ENCODE measurements around the gene STX16.

DNA sequence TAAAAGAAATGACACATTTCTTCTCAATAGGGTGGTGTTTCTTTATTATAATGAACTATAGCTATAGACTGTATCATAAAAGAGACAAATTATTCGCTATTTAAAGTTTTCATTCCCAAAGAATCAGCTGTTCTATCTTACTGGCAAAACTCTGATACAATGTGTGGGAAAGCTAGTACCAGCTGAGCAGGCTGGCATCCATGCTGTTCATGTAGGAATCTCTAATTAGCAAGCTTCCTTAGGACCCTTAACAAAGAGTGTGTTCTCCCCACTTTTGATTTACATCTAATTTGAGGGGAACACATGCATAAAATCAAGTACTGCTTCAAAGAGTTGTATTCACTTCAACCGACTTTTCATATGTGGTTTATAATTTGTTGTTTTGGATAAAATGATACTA lies 13.2 kb downstream of the STX16 start:
- TF ChIP-seq, protein P1, sequence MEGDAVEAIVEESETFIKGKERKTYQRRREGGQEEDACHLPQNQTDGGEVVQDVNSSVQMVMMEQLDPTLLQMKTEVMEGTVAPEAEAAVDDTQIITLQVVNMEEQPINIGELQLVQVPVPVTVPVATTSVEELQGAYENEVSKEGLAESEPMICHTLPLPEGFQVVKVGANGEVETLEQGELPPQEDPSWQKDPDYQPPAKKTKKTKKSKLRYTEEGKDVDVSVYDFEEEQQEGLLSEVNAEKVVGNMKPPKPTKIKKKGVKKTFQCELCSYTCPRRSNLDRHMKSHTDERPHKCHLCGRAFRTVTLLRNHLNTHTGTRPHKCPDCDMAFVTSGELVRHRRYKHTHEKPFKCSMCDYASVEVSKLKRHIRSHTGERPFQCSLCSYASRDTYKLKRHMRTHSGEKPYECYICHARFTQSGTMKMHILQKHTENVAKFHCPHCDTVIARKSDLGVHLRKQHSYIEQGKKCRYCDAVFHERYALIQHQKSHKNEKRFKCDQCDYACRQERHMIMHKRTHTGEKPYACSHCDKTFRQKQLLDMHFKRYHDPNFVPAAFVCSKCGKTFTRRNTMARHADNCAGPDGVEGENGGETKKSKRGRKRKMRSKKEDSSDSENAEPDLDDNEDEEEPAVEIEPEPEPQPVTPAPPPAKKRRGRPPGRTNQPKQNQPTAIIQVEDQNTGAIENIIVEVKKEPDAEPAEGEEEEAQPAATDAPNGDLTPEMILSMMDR (IDR thresholded peaks at IDR 0.05) = no peak
- TF ChIP-seq POLR2A (IDR thresholded peaks at IDR 0.05) = no peak

All from esophagus squamous epithelium (tissue), 4 donors.